Measurements from ENCODE around the gene GAL3ST3. TPM values are rescaled to one million over a fixed set of nuclear protein-coding genes. Genes with fewer than 3 reads are reported as not detected.
A peak's percentile ranks its signal among the peaks of the same experiment; 100 is the strongest.

Gene GAL3ST3
- total RNA-seq, 3 donors from 2014 or later: not detected

GRCh38 chr11:66015936-66016792 lies 32.8 kb downstream of the GAL3ST3 start:
- H3K36me3 ChIP-seq (ENCODE audit: low read depth): no peaks in the 10 kb centered on the region
- intact Hi-C loops (cut with DNase I, micrococcal nuclease): no loop called here
- TF ChIP-seq, protein P1, sequence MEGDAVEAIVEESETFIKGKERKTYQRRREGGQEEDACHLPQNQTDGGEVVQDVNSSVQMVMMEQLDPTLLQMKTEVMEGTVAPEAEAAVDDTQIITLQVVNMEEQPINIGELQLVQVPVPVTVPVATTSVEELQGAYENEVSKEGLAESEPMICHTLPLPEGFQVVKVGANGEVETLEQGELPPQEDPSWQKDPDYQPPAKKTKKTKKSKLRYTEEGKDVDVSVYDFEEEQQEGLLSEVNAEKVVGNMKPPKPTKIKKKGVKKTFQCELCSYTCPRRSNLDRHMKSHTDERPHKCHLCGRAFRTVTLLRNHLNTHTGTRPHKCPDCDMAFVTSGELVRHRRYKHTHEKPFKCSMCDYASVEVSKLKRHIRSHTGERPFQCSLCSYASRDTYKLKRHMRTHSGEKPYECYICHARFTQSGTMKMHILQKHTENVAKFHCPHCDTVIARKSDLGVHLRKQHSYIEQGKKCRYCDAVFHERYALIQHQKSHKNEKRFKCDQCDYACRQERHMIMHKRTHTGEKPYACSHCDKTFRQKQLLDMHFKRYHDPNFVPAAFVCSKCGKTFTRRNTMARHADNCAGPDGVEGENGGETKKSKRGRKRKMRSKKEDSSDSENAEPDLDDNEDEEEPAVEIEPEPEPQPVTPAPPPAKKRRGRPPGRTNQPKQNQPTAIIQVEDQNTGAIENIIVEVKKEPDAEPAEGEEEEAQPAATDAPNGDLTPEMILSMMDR (IDR thresholded peaks at IDR 0.05): no peak
- DNase-seq: peak in 1 of 3 donors; percentile 29
- H3K4me1 ChIP-seq (ENCODE audit: low read depth): peaks cover 5% of the 10 kb centered on the region
- no peak for ATAC-seq
- no peaks in the 10 kb centered on the region for H3K9me3 ChIP-seq
- no peak overlapping the region for H3K4me3 ChIP-seq

GRCh38 chr11:66015454-66015881 lies 33.5 kb downstream of the GAL3ST3 start:
- Histone ChIP-seq H3K36me3 (ENCODE audit: low read depth) (no peaks in the 10 kb centered on the region), H3K4me3 (no peak overlapping the region), H3K9me3 (no peaks in the 10 kb centered on the region), H3K4me1 (ENCODE audit: low read depth) (peaks cover 5% of the 10 kb centered on the region)
- no peak for DNase-seq
- intact Hi-C loops (cut with DNase I, micrococcal nuclease): no loop called here
- TF ChIP-seq, protein P1 (IDR thresholded peaks at IDR 0.05): no peak
- ATAC-seq: no peak

DNA sequence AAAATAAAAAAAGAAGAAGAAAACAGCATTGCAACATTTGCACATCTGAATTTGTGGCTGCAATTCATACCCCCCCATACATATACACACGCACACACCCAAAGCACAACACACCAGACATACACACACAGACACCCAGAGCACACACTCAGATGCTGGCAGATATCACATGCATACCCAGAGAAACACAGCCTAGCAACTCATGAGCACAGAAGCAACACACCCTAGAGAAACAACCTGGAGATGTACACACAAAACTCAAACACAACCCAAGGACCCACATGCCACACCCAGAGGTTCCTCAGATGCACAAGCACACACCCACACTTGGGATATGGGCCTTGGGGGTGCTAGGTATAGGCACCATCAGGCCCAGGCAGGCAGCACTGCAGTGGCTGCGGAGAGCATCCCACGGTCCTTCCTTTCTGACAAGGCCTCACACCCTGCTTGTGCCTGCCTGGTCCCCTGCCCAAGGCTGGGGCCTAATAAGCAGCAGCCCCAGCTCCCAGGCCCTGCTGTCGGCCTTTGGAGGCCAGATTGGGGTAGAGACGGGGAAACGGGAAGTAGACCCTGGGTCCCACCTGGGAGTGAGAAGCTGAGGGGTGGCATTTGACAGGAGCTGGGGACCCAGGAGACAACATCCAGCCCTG lies 34.0 kb downstream of the GAL3ST3 start:
- intact Hi-C loops (cut with DNase I, micrococcal nuclease): no loop called here
- DNase-seq (no peak), ATAC-seq (no peak)
- Histone ChIP-seq H3K36me3 (ENCODE audit: low read depth) (no peaks in the 10 kb centered on the region), H3K9me3 (no peaks in the 10 kb centered on the region), H3K4me1 (ENCODE audit: low read depth) (peaks cover 5% of the 10 kb centered on the region), H3K4me3 (no peak overlapping the region)
- TF ChIP-seq, protein P1 (IDR thresholded peaks at IDR 0.05): no peak

GRCh38 chr11:66013762-66014100 lies 35.2 kb downstream of the GAL3ST3 start:
- TF ChIP-seq, protein P1 (IDR thresholded peaks at IDR 0.05): no peak
- intact Hi-C loops (cut with DNase I, micrococcal nuclease): no loop called here
- Histone ChIP-seq H3K4me1 (ENCODE audit: low read depth) (peaks cover 5% of the 10 kb centered on the region), H3K36me3 (ENCODE audit: low read depth) (no peaks in the 10 kb centered on the region), H3K4me3 (no peak overlapping the region), H3K9me3 (no peaks in the 10 kb centered on the region)
- DNase-seq: no peak
- ATAC-seq: no peak

DNA sequence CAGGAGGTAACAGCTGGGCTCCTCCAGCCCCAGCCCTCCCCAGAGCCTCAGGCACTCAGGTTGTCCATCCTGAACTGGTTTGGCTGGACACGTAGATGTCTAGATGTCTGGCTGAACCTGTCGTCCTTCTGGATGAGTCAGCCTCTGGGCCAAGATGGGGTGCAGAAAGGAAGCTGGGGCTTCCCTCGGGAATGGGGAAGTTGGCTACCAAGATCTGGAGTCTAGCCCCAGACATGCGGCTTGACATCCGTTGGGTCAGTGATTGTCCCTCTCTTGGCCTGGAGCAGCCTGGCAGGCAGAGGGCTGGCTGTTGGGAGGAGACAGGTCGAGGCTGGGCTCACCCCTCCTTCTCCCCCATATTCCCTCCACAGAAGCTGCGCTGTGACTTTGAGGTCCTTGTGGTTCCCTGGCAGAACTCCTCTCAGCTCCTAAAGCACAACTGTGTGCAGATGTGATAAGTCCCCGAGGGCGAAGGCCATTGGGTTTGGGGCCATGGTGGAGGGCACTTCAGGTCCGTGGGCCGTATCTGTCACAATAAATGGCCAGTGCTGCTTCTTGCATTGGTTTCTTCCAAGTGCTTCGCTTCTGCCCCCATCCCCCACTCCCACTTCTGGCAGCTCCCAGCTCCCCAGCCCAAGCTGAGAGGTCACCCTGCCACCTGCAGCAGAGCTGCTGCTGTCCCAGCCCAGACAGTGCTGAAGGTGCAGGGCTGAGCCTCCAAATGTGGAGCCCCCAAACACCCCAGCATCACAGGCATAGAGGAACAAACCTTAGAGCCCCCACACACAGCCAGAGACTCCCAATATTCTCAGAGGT lies 35.8 kb downstream of the GAL3ST3 start:
- peak in 1 of 3 donors; percentile 43 for DNase-seq
- peak; percentile 21 for ATAC-seq
- Histone ChIP-seq H3K4me3 (no peak overlapping the region), H3K36me3 (ENCODE audit: low read depth) (no peaks in the 10 kb centered on the region), H3K4me1 (ENCODE audit: low read depth) (peaks cover 5% of the 10 kb centered on the region), H3K9me3 (no peaks in the 10 kb centered on the region)
- intact Hi-C loops (cut with DNase I, micrococcal nuclease): no loop called here
- TF ChIP-seq, protein P1 (IDR thresholded peaks at IDR 0.05): no peak

Measured in mucosa of descending colon (tissue), 3 donors.